Stimulated activated CD4-positive, alpha-beta T cell treated with anti-CD3 and anti-CD28 coated beads, Interleukin-15, amount 100 ng/mL, for 24 hours (primary cell): ENCODE data around the gene PGAM5.
A peak's percentile ranks its signal among the peaks of the same experiment; 100 is the strongest.
"Not testable (repeated sequence)": the region's sequence is repeated elsewhere in the genome, so short reads cannot be mapped to it uniquely, and the experiment has no call there.

ENCODE experiments used
- DNase-seq: peaks from one replicate; pipeline ENCODE4 v3.0.0-alpha.2; 2020

The PGAM5 gene

GRCh38 chr12:132689227-132689626, 21.4 kb upstream of the PGAM5 start:
- no peak for DNase-seq

GRCh38 chr12:132690112-132690511, 20.5 kb upstream of the PGAM5 start:
- no peak for DNase-seq

GRCh38 chr12:132692030-132692429, 18.6 kb upstream of the PGAM5 start:
- not testable (repeated sequence) for DNase-seq

- not testable (repeated sequence) for DNase-seq
Measured at GRCh38 chr12:132694888-132695287, 15.8 kb upstream of the PGAM5 start.

GRCh38 chr12:132695431-132695830, 15.2 kb upstream of the PGAM5 start:
- no peak for DNase-seq

- no peak for DNase-seq
Measured at GRCh38 chr12:132698341-132698740, 12.3 kb upstream of the PGAM5 start.

GRCh38 chr12:132700212-132700822, 10.3 kb upstream of the PGAM5 start:
- DNase-seq, result no peak

GRCh38 chr12:132702640-132703039, 8.0 kb upstream of the PGAM5 start:
- DNase-seq, result no peak

- DNase-seq, result no peak
Measured at GRCh38 chr12:132703641-132704040, 7.0 kb upstream of the PGAM5 start.

- no peak for DNase-seq
Measured at GRCh38 chr12:132707241-132707640, 3.4 kb upstream of the PGAM5 start.

- no peak for DNase-seq
Measured at GRCh38 chr12:132708150-132708549, 2.5 kb upstream of the PGAM5 start.

- no peak for DNase-seq
Measured at GRCh38 chr12:132710043-132710404, 618 bp upstream of the PGAM5 start.

GRCh38 chr12:132711080-132711843, 620 bp downstream of the PGAM5 start:
- DNase-seq, result peak; percentile 44

GRCh38 chr12:132713123-132713522, 2.5 kb downstream of the PGAM5 start:
- no peak for DNase-seq

GRCh38 chr12:132715874-132716273, 5.2 kb downstream of the PGAM5 start:
- no peak for DNase-seq

- no peak for DNase-seq
Measured at GRCh38 chr12:132716356-132716755, 5.7 kb downstream of the PGAM5 start.

GRCh38 chr12:132717011-132717410, 6.4 kb downstream of the PGAM5 start:
- no peak for DNase-seq

- DNase-seq, result no peak
Measured at GRCh38 chr12:132717531-132718387, 7.1 kb downstream of the PGAM5 start.

- no peak for DNase-seq
Measured at GRCh38 chr12:132718644-132719043, 8.0 kb downstream of the PGAM5 start.

- DNase-seq, result no peak
Measured at GRCh38 chr12:132719141-132719953, 8.7 kb downstream of the PGAM5 start.

GRCh38 chr12:132719954-132720324, 9.3 kb downstream of the PGAM5 start:
- DNase-seq, result no peak

- no peak for DNase-seq
Measured at GRCh38 chr12:132720606-132721345, 10.1 kb downstream of the PGAM5 start.
